Measurements from ENCODE around the gene PCSK7. TPM values are rescaled to one million over a fixed set of nuclear protein-coding genes. Genes with fewer than 3 reads are reported as not detected.
"Not testable (repeated sequence)": the region's sequence is repeated elsewhere in the genome, so short reads cannot be mapped to it uniquely, and the experiment has no call there.

PCSK7 gene
- polyA plus RNA-seq, 1 donor (not counting 4 experiments of a cell fraction or from before 2014, with no cell fraction given) = 32.9 TPM

DNA sequence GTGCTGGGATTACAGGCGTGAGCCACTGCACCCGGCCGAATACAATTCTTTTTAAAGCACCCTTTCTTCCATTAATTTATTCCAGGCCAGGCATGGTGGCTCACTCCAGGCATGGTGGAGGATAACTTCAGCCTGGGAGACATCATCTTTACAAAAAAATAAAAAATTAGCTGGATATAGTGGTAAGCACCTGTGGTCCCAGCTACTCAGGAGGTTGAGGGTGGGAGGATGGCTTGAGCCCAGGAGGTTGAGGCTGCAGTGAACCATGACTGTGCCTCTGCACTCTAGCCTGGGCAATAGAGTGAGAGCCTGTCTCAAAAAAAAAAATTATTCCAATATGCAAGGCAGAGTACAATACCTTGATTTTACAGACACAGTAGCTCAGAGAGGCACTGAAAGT lies 21.3 kb downstream of the PCSK7 start:
- H4K20me1 ChIP-seq (ENCODE audit: control insufficient read depth, extremely low read depth, insufficient read depth, low read length) = no peaks in the 10 kb centered on the region
- H3K4me2 ChIP-seq (ENCODE audit: control insufficient read depth, extremely low read depth, insufficient read depth, low read depth, low read length) = no peak overlapping the region
- H3K27ac ChIP-seq (ENCODE audit: control insufficient read depth, insufficient read depth, low read length) = no peak overlapping the region
- H3K9ac ChIP-seq (ENCODE audit: control insufficient read depth, extremely low read depth, insufficient read depth, low read length) = no peak overlapping the region
- no peaks in the 10 kb centered on the region for H3K4me1 ChIP-seq (ENCODE audit: control insufficient read depth, extremely low read depth, insufficient read depth, low read length)
- no peak for TF ChIP-seq EZH2 (IDR thresholded peaks at IDR 0.05; ENCODE audit: low read length)
- TF ChIP-seq, protein P1, sequence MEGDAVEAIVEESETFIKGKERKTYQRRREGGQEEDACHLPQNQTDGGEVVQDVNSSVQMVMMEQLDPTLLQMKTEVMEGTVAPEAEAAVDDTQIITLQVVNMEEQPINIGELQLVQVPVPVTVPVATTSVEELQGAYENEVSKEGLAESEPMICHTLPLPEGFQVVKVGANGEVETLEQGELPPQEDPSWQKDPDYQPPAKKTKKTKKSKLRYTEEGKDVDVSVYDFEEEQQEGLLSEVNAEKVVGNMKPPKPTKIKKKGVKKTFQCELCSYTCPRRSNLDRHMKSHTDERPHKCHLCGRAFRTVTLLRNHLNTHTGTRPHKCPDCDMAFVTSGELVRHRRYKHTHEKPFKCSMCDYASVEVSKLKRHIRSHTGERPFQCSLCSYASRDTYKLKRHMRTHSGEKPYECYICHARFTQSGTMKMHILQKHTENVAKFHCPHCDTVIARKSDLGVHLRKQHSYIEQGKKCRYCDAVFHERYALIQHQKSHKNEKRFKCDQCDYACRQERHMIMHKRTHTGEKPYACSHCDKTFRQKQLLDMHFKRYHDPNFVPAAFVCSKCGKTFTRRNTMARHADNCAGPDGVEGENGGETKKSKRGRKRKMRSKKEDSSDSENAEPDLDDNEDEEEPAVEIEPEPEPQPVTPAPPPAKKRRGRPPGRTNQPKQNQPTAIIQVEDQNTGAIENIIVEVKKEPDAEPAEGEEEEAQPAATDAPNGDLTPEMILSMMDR (optimal IDR thresholded peaks at IDR 0.05 in 1 of 3, IDR thresholded peaks at IDR 0.05 in 1 of 3, conservative IDR thresholded peaks at IDR 0.05 in 1 of 3; ENCODE audit: extremely low read depth in 1 of 3, insufficient read depth in 2 of 3, low read length in 3 of 3) = no peak
- no peaks in the 10 kb centered on the region for H3K9me3 ChIP-seq (ENCODE audit: control insufficient read depth, low read depth, low read length)
- H3K36me3 ChIP-seq (ENCODE audit: control insufficient read depth in 2 of 2, extremely low read depth in 1 of 2, insufficient read depth in 2 of 2, low read length in 2 of 2) = peaks cover 3 to 9% of the 10 kb centered on the region in 2 experiments
- no peak overlapping the region for H2AFZ ChIP-seq (ENCODE audit: control insufficient read depth, low read length)
- DNase-seq (ENCODE audit: low read depth, low spot score) (no peak), FAIRE-seq (no peak)
- H3K9me1 ChIP-seq (ENCODE audit: control insufficient read depth, extremely low read depth, insufficient read depth, low read length) = no peaks in the 10 kb centered on the region
- no peak overlapping the region for H3K4me3 ChIP-seq (ENCODE audit: control insufficient read depth in 2 of 3, extremely low read depth in 1 of 3, insufficient read depth in 2 of 3, low read depth in 1 of 3, low read length in 3 of 3)
- dilution Hi-C loops (cut with MboI; ENCODE audit: extremely low pct_ligation_motif_present, low sequenced_read_pairs) = no loop called here
- H3K27me3 ChIP-seq (ENCODE audit: control insufficient read depth, extremely low read depth, insufficient read depth, low read length) = no peaks in the 10 kb centered on the region
- no peaks in the 10 kb centered on the region for H3K79me2 ChIP-seq (ENCODE audit: control insufficient read depth, insufficient read depth, low read length)

DNA sequence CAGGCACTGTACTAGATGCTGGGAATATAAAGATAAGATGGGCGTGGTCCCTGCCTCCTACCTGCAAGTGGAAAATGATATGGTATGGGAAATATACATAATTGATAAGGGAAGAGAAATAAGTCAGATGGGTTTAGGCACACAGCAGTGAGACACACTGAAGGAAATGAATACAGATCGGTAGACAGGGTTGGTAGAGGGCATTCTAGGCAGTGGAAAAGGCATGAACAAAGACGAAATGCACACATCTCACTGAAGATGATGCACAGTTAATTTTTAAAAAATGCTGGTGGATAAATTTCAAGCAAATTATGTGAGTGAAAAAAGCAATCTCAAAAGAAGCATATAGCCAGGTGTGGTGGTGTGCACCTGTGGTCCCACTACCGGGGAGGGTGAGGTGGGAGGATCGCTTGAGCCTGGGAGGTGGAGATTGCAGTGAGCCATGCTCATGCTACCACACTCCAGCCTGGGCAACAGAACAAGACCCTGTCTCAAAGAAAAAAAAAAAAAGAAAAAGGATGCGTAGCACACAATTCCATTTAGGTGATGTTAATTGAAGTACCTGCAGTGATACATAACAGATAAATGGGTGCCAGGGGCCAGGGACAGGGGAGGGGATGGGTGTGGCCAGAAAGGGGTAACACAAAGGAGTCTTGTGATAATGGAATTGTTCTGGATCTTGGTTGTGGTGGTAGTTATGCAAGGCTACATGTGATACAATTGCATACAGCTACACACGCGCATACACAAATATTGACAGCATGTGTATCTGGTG lies 22.3 kb downstream of the PCSK7 start:
- H3K4me1 ChIP-seq (ENCODE audit: control insufficient read depth, extremely low read depth, insufficient read depth, low read length); H3K4me2 ChIP-seq (ENCODE audit: control insufficient read depth, extremely low read depth, insufficient read depth, low read depth, low read length); H2AFZ ChIP-seq (ENCODE audit: control insufficient read depth, low read length); DNase-seq (ENCODE audit: low read depth, low spot score); H4K20me1 ChIP-seq (ENCODE audit: control insufficient read depth, extremely low read depth, insufficient read depth, low read length); H3K9me1 ChIP-seq (ENCODE audit: control insufficient read depth, extremely low read depth, insufficient read depth, low read length); H3K79me2 ChIP-seq (ENCODE audit: control insufficient read depth, insufficient read depth, low read length); dilution Hi-C loops (cut with MboI; ENCODE audit: extremely low pct_ligation_motif_present, low sequenced_read_pairs); H3K27me3 ChIP-seq (ENCODE audit: control insufficient read depth, extremely low read depth, insufficient read depth, low read length); H3K9me3 ChIP-seq (ENCODE audit: control insufficient read depth, low read depth, low read length); H3K4me3 ChIP-seq (ENCODE audit: control insufficient read depth in 2 of 3, extremely low read depth in 1 of 3, insufficient read depth in 2 of 3, low read depth in 1 of 3, low read length in 3 of 3); H3K27ac ChIP-seq (ENCODE audit: control insufficient read depth, insufficient read depth, low read length); H3K9ac ChIP-seq (ENCODE audit: control insufficient read depth, extremely low read depth, insufficient read depth, low read length); FAIRE-seq: not testable (repeated sequence)
- peaks cover 12 to 13% of the 10 kb centered on the region in 2 experiments for H3K36me3 ChIP-seq (ENCODE audit: control insufficient read depth in 2 of 2, extremely low read depth in 1 of 2, insufficient read depth in 2 of 2, low read length in 2 of 2)

DNA sequence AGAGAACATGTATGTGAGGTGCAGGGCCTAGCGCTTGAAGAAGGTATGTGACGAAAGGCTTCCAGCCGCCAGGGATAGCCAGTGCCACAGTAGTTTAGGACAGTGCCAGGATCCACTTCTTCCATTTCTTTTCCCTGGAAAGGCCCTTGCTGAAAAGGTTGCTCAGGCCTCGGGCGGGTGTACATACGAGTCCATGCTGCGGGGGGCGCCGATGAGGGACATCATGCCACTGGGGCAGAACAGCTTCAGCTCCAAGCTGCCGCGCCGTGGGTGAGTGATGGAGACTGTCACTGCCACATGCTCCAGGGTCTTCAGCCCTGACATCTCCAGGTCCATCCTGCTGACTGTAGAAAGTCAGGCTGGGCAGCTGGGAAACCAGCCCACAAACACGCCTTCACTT lies 23.2 kb downstream of the PCSK7 start:
- H3K27ac ChIP-seq (ENCODE audit: control insufficient read depth, insufficient read depth, low read length); H3K4me3 ChIP-seq (ENCODE audit: control insufficient read depth in 2 of 3, extremely low read depth in 1 of 3, insufficient read depth in 2 of 3, low read depth in 1 of 3, low read length in 3 of 3); H2AFZ ChIP-seq (ENCODE audit: control insufficient read depth, low read length); H4K20me1 ChIP-seq (ENCODE audit: control insufficient read depth, extremely low read depth, insufficient read depth, low read length); H3K4me1 ChIP-seq (ENCODE audit: control insufficient read depth, extremely low read depth, insufficient read depth, low read length); dilution Hi-C loops (cut with MboI; ENCODE audit: extremely low pct_ligation_motif_present, low sequenced_read_pairs); DNase-seq (ENCODE audit: low read depth, low spot score); H3K4me2 ChIP-seq (ENCODE audit: control insufficient read depth, extremely low read depth, insufficient read depth, low read depth, low read length); FAIRE-seq; H3K9me1 ChIP-seq (ENCODE audit: control insufficient read depth, extremely low read depth, insufficient read depth, low read length); H3K9me3 ChIP-seq (ENCODE audit: control insufficient read depth, low read depth, low read length); H3K79me2 ChIP-seq (ENCODE audit: control insufficient read depth, insufficient read depth, low read length); H3K9ac ChIP-seq (ENCODE audit: control insufficient read depth, extremely low read depth, insufficient read depth, low read length); H3K27me3 ChIP-seq (ENCODE audit: control insufficient read depth, extremely low read depth, insufficient read depth, low read length): not testable (repeated sequence)
- H3K36me3 ChIP-seq (ENCODE audit: control insufficient read depth in 2 of 2, extremely low read depth in 1 of 2, insufficient read depth in 2 of 2, low read length in 2 of 2) = peaks cover 12 to 14% of the 10 kb centered on the region in 2 experiments

DNA sequence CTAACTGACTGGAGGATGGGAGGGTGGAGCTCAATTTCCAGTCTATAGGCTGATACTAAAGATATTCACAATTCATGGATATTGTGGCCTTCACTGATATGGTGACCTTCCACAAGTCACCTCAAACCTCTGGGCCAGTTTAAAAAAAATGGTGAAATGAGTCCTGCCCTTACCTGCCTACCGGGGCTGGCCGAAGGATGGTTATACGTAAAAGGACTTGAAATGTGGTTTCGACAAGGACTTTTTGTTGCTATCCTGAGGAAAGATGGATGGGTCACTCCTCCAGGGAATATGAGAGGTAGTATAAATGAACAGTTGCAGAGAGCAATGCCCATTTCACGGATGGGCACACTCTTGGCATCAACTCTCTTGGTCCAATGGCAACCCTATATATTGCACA lies 24.4 kb downstream of the PCSK7 start:
- H3K79me2 ChIP-seq (ENCODE audit: control insufficient read depth, insufficient read depth, low read length); H3K27me3 ChIP-seq (ENCODE audit: control insufficient read depth, extremely low read depth, insufficient read depth, low read length); H3K9ac ChIP-seq (ENCODE audit: control insufficient read depth, extremely low read depth, insufficient read depth, low read length); H4K20me1 ChIP-seq (ENCODE audit: control insufficient read depth, extremely low read depth, insufficient read depth, low read length); DNase-seq (ENCODE audit: low read depth, low spot score); H3K9me1 ChIP-seq (ENCODE audit: control insufficient read depth, extremely low read depth, insufficient read depth, low read length); H3K4me1 ChIP-seq (ENCODE audit: control insufficient read depth, extremely low read depth, insufficient read depth, low read length); H3K36me3 ChIP-seq (ENCODE audit: control insufficient read depth in 2 of 2, extremely low read depth in 1 of 2, insufficient read depth in 2 of 2, low read length in 2 of 2); H3K4me3 ChIP-seq (ENCODE audit: control insufficient read depth in 2 of 3, extremely low read depth in 1 of 3, insufficient read depth in 2 of 3, low read depth in 1 of 3, low read length in 3 of 3); H2AFZ ChIP-seq (ENCODE audit: control insufficient read depth, low read length); H3K4me2 ChIP-seq (ENCODE audit: control insufficient read depth, extremely low read depth, insufficient read depth, low read depth, low read length); H3K27ac ChIP-seq (ENCODE audit: control insufficient read depth, insufficient read depth, low read length); H3K9me3 ChIP-seq (ENCODE audit: control insufficient read depth, low read depth, low read length); dilution Hi-C loops (cut with MboI; ENCODE audit: extremely low pct_ligation_motif_present, low sequenced_read_pairs): not testable (repeated sequence)
- FAIRE-seq = peak; percentile 41

Data from keratinocyte (primary cell).